GDM1 (cell line): ENCODE results near the gene CAPS.

Experiments
- DNase-seq: peaks from one replicate; lab custom pipeline; 2025; lab: John Stamatoyannopoulos, UW

CAPS gene

GRCh38 chr19:5910638-5910907, 3.5 kb upstream of the CAPS start:
- DNase-seq: no peak

GRCh38 chr19:5911366-5911765, 2.7 kb upstream of the CAPS start:
- DNase-seq: no peak

- no peak for DNase-seq
Observed at GRCh38 chr19:5914358-5914774, 312 bp downstream of the CAPS start.

- no peak for DNase-seq
Observed at GRCh38 chr19:5914946-5915781, 1.1 kb downstream of the CAPS start.

GRCh38 chr19:5915782-5916165, 1.7 kb downstream of the CAPS start:
- DNase-seq: no peak

GRCh38 chr19:5916181-5916708, 2.2 kb downstream of the CAPS start:
- DNase-seq: no peak

- DNase-seq: no peak
Observed at GRCh38 chr19:5917431-5918107, 3.5 kb downstream of the CAPS start.

- DNase-seq: no peak
Observed at GRCh38 chr19:5918463-5919079, 4.5 kb downstream of the CAPS start.

- DNase-seq: no peak
Observed at GRCh38 chr19:5921516-5922160, 7.6 kb downstream of the CAPS start.

- no peak for DNase-seq
Observed at GRCh38 chr19:5922161-5922545, 8.1 kb downstream of the CAPS start.

GRCh38 chr19:5923356-5923755, 9.3 kb downstream of the CAPS start:
- no peak for DNase-seq

- DNase-seq: no peak
Observed at GRCh38 chr19:5925830-5926427, 11.9 kb downstream of the CAPS start.

- DNase-seq: no peak
Observed at GRCh38 chr19:5926641-5927440, 12.8 kb downstream of the CAPS start.

- DNase-seq: no peak
Observed at GRCh38 chr19:5927441-5927821, 13.4 kb downstream of the CAPS start.

GRCh38 chr19:5929179-5929578, 15.1 kb downstream of the CAPS start:
- no peak for DNase-seq

- DNase-seq: no peak
Observed at GRCh38 chr19:5929625-5930024, 15.6 kb downstream of the CAPS start.

- no peak for DNase-seq
Observed at GRCh38 chr19:5931251-5931650, 17.2 kb downstream of the CAPS start.

GRCh38 chr19:5932146-5932545, 18.1 kb downstream of the CAPS start:
- no peak for DNase-seq

- DNase-seq: no peak
Observed at GRCh38 chr19:5932609-5933262, 18.7 kb downstream of the CAPS start.

- no peak for DNase-seq
Observed at GRCh38 chr19:5933391-5934068, 19.5 kb downstream of the CAPS start.
